Measurements from ENCODE around the gene PRKCQ.

GRCh38 chr10:6610647-6611046 lies 30.6 kb upstream of the PRKCQ start:
- TF ChIP-seq TAF1 (IDR thresholded peaks at IDR 0.05; ENCODE audit: low read depth, low read length) (no peak), POLR2A (IDR thresholded peaks at IDR 0.05; ENCODE audit: low read depth, low read length) (no peak), SPI1 (IDR thresholded peaks at IDR 0.05; ENCODE audit: low read depth, low read length) (no peak), POLR2AphosphoS5 (IDR thresholded peaks at IDR 0.05; ENCODE audit: low read depth, low read length) (no peak)
